HUES6 (cell line): Measurements from ENCODE around the gene ATP11A.
"Not testable (repeated sequence)": the region's sequence is repeated elsewhere in the genome, so short reads cannot be mapped to it uniquely, and the experiment has no call there.

Experiments
- H3K27ac ChIP-seq: 2 replicates; pipeline ENCODE4 v1.7.0; 2013; ENCODE audit warnings: low read depth, mild to moderate bottlenecking, low read length, inconsistent platforms
- H3K27me3 ChIP-seq: 2 replicates; pipeline ENCODE4 v1.6.1; 2013; ENCODE audit warnings: low read length; ENCODE audit not compliant: control insufficient read depth, insufficient read depth
- H3K36me3 ChIP-seq: 2 replicates; pipeline ENCODE4 v1.6.1; 2013; ENCODE audit warnings: low read length; ENCODE audit not compliant: control insufficient read depth, insufficient read depth
- H3K4me1 ChIP-seq: 2 replicates; pipeline ENCODE4 v1.6.1; 2013; ENCODE audit warnings: low read length; ENCODE audit not compliant: control insufficient read depth, insufficient read depth
- H3K4me3 ChIP-seq: 2 replicates; pipeline ENCODE4 v1.5.1; 2013; ENCODE audit warnings: low read depth, low read length
- H3K9ac ChIP-seq: one replicate; pipeline ENCODE4 v1.6.1; 2013; ENCODE audit warnings: mild to moderate bottlenecking, low read length
- H3K9me3 ChIP-seq: 2 replicates; pipeline ENCODE4 v1.6.1; 2013; ENCODE audit warnings: low read depth, low read length; ENCODE audit not compliant: control insufficient read depth, insufficient read depth

ATP11A gene

DNA sequence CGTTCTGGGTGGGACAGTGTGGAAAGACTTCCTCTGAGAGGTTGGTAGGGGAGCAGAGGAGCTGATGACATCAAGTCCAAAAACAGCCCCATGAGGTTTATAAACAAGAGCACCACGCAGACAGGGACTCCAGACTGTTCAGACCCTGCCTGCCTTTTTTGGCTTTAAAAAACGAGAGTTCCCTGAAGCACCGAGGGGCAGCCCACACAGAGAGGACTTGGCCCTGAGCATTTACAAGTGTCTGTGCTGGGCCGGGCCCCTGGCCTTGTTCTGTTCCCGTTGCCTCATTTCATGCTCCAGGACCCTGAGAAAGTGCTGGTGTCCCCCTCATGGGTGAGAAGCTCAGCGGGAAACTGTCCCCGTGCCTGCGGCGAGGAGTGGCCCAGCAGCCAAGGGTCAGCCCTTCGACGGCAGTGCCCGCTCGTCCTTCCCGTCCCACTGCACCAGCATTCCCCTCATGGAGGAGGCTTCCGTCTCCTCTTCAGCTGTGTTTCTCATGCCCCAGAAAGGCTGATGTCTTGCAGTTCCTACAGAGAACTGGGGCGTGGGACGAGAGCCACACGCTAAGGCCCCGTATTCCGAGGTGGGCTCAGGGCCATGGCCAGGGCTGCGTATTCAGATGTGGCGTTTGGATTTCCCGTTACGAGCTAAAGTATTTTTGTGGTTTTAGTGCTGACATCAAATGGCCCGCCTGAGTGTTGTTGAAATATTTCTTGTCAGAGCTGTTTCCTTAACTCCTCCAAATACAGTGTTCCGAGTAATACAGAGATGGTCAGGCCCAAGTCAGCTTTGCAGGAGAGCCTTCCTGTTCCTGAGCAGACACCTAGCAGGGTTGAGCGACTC, 93.5 kb downstream of the ATP11A start:
- Histone ChIP-seq H3K9ac (no peak overlapping the region), H3K4me3 (no peak overlapping the region), H3K36me3 (peaks cover 22% of the 10 kb centered on the region), H3K9me3 (peaks cover 6% of the 10 kb centered on the region; the same call in 1 of the 2 replicates), H3K27ac (no peak overlapping the region), H3K27me3 (no peaks in the 10 kb centered on the region), H3K4me1 (peaks cover 38% of the 10 kb centered on the region)

DNA sequence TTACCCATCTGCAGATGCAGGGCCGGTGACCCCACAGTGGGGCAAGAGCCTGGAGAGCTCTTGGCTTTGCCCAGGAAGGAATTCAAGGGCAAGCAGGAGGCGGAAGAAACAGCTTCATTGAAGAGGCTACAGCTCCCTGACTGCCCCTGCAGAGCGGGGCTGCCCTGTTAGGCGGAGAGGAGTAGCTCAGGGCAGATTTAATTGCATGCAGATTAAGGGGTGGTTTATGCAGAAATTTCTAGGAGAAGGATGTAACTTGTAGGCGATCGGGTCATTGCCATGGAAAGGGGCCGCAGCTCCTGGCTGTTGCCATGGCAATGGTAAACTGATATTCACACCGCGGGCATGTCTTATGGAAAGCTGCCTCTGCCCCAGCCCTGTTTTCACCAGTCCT, 94.1 kb downstream of the ATP11A start:
- peaks cover 28% of the 10 kb centered on the region for H3K36me3 ChIP-seq
- H3K4me1 ChIP-seq: peaks cover 38% of the 10 kb centered on the region
- H3K9me3 ChIP-seq: peaks cover 9% of the 10 kb centered on the region
- no peaks in the 10 kb centered on the region for H3K27me3 ChIP-seq
- H3K4me3 ChIP-seq: no peak overlapping the region
- no peak overlapping the region for H3K27ac ChIP-seq
- no peak overlapping the region for H3K9ac ChIP-seq

DNA sequence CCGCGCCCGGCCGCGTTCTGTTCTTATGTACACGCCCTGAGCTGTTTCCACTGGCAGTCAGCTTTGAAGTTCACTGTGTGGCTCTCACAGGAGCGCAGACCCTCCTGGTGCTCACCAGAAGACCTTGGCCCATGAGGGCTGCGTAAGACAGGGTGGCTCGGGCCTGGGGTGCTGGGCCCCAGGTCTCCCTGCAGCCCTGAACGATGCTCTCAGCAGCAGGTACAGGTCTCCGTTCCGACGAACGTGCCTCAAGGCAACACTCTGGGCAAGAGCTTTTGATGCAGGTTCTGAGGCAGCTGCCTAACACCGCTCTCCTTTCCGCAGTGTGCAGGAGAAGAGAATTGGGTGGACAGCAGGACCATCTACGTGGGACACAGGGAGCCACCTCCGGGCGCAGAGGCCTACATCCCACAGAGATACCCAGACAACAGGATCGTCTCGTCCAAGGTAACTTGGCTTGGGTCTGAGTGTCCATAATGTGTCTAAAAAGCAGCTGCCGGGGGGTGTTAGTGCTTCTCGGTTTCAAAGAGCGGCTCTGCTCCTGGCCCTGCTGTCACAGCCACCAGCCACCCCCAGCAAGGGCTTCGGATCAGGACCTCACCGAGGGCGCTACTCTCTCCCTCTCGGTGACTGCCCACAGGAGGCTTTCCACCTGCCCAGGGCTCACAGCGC, 95.1 kb downstream of the ATP11A start:
- peaks cover 13% of the 10 kb centered on the region for H3K9me3 ChIP-seq
- no peak overlapping the region for H3K27ac ChIP-seq
- H3K36me3 ChIP-seq: peaks cover 35% of the 10 kb centered on the region

DNA sequence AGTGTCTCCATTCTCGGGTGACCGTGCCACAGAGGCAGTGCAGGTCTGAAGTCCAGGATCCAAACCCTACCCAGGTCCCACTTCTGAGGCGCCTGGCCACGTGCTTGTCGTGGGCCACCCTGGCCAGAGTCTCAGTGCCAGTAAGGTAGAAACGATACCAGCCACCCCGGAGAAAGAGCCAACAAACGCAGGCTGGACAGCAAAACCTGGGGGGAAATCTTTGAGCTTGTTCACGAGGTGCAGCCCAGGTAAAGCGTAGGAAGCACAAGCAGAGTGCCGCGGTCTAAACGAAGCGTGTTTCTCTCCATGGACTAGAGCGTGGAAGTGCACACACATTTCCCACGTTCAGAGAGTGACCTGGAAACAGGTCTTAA, 95.6 kb downstream of the ATP11A start:
- peaks cover 13% of the 10 kb centered on the region for H3K9me3 ChIP-seq
- H3K4me3 ChIP-seq: no peak overlapping the region
- peaks cover 35% of the 10 kb centered on the region for H3K36me3 ChIP-seq
- H3K4me1 ChIP-seq: peaks cover 28% of the 10 kb centered on the region
- no peaks in the 10 kb centered on the region for H3K27me3 ChIP-seq
- no peak overlapping the region for H3K9ac ChIP-seq
- no peak overlapping the region for H3K27ac ChIP-seq

More for the DNA sequence above, 95.1 kb downstream of the ATP11A start:
- Histone ChIP-seq H3K4me1 (peaks cover 33% of the 10 kb centered on the region), H3K9ac (no peak overlapping the region), H3K27me3 (no peaks in the 10 kb centered on the region), H3K4me3 (no peak overlapping the region)

DNA sequence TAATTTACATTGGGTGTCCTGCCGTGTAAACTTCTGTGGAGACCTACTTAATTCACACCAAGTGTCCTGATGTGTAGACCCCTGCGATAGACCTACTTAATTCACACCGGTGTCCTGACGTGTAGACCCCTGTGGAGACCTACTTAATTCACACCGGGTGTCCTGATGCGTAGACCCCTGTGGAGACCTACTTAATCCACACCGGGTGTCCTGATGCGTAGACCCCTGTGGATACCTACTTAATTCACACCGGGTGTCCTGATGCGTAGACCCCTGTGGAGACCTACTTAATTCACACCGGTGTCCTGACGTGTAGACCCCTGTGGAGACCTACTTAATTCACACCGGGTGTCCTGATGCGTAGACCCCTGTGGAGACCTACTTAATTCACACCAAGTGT, 97.0 kb downstream of the ATP11A start:
- not testable (repeated sequence) for H3K27me3 ChIP-seq
- Histone ChIP-seq H3K4me1 (peaks cover 25% of the 10 kb centered on the region), H3K9me3 (peaks cover 13% of the 10 kb centered on the region)

DNA sequence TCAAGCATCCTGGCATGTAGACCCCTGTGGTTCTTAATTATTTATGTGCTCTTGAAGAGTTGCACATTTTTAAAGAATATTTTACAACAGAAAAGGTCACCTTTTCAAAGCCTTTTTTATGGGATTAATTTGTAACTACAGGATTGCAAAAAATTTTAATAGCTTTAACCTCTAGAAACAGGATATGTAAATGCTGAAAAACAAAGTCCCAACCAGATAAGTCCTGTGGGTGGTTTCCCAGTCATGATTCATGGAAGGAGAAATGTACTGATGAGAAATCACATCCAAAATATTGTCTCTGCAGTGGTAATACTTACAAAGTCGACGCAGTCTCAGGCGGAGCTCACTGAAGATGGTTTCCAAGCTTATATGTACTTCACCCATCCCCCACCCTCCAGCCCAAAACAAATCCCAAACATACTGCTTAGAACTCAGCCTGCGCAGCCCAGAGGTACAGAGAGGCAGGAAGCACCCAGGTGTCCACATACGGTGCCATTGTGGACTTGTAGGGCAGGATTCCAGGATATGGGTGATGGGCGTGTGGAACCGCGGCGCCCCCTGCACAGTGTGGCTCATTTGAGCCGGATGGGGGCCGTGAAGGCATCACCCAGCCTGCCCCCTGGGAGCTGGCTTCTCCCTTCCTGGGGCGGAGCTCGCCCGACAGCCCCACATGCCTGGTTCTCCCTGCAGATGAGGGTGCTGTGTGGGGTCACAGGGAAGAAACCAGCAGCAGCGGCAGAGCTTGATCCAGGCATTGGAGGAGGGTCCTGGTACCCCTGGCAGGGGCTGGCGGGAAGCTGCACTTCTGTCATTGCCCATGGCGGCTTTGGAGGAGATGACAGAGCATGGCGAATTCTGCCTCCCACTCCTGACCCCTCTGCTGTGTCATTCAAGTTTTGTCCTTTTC, 101.2 kb downstream of the ATP11A start:
- Histone ChIP-seq H3K9me3 (peaks cover 6% of the 10 kb centered on the region), H3K4me1 (peaks cover 13% of the 10 kb centered on the region), H3K27ac (no peak overlapping the region), H3K9ac (no peak overlapping the region), H3K36me3 (peaks cover 24% of the 10 kb centered on the region), H3K4me3 (no peak overlapping the region), H3K27me3 (no peaks in the 10 kb centered on the region)

More for the DNA sequence above, 97.0 kb downstream of the ATP11A start:
- not testable (repeated sequence) for H3K9ac ChIP-seq, H3K4me3 ChIP-seq, H3K27ac ChIP-seq
- H3K36me3 ChIP-seq: peaks cover 35% of the 10 kb centered on the region

DNA sequence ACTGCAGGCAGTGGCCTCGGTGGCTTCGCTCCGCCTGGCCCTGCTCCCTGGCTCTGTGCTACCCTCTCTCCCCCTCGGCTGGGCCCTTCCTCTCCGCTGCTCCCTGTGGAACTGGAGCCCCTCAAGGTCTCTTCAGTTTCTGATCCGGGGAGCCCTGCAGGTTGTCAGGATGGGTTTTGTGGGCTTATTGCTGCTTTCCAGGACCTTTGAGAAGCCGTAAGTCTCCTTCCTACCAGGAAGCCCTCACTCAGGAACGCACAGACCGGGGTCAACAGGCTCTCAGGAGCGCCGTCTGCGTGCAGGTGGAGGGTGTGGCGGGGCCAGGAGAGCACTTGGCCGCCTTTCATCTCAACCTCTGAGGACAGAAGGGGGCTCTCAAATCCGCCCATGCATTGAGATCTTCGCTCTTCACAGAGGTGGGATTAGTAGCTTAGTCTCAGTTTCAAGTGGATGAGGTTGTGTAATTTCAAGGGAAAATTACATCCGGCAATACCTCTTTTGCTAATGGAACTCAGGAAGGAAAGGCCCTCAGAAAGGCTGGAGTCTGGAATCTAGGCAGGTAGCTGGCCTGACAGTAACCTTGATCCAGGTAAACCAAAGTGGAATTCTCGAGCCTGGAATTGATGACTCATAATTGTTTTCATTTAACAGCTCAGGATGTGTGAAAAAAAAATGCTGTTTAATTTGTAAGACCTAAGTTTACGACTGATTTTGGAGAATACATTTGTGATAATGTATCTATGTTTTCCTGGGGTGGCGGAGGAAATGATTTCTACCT, 102.0 kb downstream of the ATP11A start:
- no peak overlapping the region for H3K4me3 ChIP-seq

DNA sequence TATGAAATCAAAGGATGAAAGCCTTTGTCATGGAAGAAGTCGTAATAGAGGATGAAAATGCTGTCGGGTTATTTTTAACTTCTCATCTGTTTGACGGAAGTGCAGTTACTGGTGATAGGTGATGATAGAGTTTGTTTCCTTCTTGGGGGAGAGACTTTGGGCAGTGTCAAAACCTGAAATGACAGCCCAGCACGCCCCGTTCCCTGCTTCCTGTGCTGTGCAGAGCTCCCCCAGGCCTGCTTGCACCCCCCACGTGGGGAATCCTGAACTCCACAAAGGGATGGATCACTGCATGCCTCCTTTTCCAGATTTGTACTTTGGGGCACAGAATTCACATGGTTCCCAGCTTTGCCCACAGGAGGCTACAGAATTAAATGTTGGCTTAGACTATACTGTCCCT, 102.7 kb downstream of the ATP11A start:
- H3K9ac ChIP-seq: no peak overlapping the region
- peaks cover 9% of the 10 kb centered on the region for H3K9me3 ChIP-seq
- H3K36me3 ChIP-seq: peaks cover 27% of the 10 kb centered on the region
- no peak overlapping the region for H3K27ac ChIP-seq
- H3K27me3 ChIP-seq: no peaks in the 10 kb centered on the region
- no peak overlapping the region for H3K4me3 ChIP-seq
- peaks cover 13% of the 10 kb centered on the region for H3K4me1 ChIP-seq

More for the DNA sequence above, 102.0 kb downstream of the ATP11A start:
- H3K9me3 ChIP-seq: peaks cover 9% of the 10 kb centered on the region
- no peaks in the 10 kb centered on the region for H3K27me3 ChIP-seq
- H3K4me1 ChIP-seq: peaks cover 13% of the 10 kb centered on the region
- peaks cover 27% of the 10 kb centered on the region for H3K36me3 ChIP-seq
- H3K9ac ChIP-seq: no peak overlapping the region
- H3K27ac ChIP-seq: no peak overlapping the region

DNA sequence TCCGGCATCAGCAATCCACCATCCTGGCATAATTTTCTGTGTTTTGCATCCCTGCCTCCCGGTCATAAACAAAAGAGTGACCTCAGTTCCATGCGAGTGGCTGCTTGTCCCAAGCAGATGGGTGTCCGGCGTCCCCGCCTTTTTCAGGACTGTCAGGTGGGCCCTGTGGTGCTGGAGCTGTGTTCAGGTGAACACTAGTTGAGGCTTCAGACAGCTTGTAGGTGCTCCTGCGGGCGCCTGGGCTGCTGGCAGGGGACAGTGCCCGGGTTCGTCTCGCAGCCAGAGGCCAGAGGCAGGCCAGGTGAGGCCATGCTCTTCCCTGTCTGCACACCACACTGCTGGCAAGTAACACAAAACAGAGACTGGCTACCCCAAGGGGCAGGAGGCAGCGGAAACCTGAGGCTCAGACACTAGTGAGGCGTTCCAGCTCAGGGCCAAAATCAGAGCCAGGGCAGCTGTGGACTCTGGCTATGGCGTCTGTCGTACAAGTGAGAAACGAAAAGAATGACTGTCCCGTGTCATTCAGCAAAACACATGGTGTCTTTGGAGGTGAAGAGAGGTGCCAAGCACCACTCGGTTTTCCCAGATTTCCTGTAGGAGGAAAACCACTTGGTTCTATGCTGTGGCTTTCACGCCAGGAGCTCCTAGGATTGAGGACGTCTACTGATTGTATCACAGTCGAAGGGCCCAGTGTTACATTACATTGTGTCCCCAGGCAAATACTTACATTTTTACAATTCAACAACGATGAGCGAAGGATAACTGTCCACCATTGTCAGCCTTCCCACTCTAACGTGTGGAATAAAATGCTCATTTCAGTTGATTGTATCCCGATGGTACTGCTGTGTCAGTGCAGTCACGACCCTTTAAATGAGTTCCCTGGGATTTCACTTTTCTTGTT, 104.0 kb downstream of the ATP11A start:
- Histone ChIP-seq H3K27me3 (no peaks in the 10 kb centered on the region), H3K4me1 (peaks cover 13% of the 10 kb centered on the region), H3K27ac (no peak overlapping the region), H3K36me3 (peaks cover 20% of the 10 kb centered on the region), H3K9ac (no peak overlapping the region), H3K9me3 (peaks cover 8% of the 10 kb centered on the region), H3K4me3 (no peak overlapping the region)
